GM23338 (cell line): ENCODE measurements around the gene IQCE. TPM values are rescaled to one million over a fixed set of nuclear protein-coding genes. Genes with fewer than 3 reads are reported as not detected.

ENCODE experiments used
- ATAC-seq: fragments of 200-7000 bp; cut with Tn5 transposase; 3 replicates; pipeline ENCODE4 v1.9.1; 2020
- DNase-seq: peaks from one replicate; pipeline ENCODE4 v3.0.0-alpha.2; 2015; ENCODE audit warnings: low spot score
- H2AFZ ChIP-seq: fragments of 200-600 bp; sonication (generic); 2 replicates; pipeline ENCODE4 v1.8.0; 2016; ENCODE audit warnings: antibody characterized with exemption, mild to moderate bottlenecking, moderate library complexity
- H3F3A ChIP-seq: fragments of 200-600 bp; sonication (generic); replicated peaks from 2 replicates; pipeline ENCODE4 v1.8.0; 2017; ENCODE audit warnings: antibody characterized with exemption, mixed run types, low read depth
- H3K27ac ChIP-seq: fragments of 200-600 bp; sonication (generic); 2 replicates; pipeline ENCODE4 v1.6.1; 2016; ENCODE audit warnings: low read depth
- H3K27me3 ChIP-seq: fragments of 200-600 bp; sonication (generic); 2 replicates; pipeline ENCODE4 v1.8.0; 2016; ENCODE audit warnings: mild to moderate bottlenecking, mixed run types, moderate library complexity; ENCODE audit not compliant: insufficient read depth
- H3K36me3 ChIP-seq: fragments of 200-600 bp; sonication (generic); 2 replicates; pipeline ENCODE4 v1.8.0; 2016; ENCODE audit warnings: mild to moderate bottlenecking; ENCODE audit not compliant: insufficient read depth
- H3K4me1 ChIP-seq: fragments of 200-600 bp; sonication (generic); 2 replicates; pipeline ENCODE4 v1.8.0; 2016; ENCODE audit warnings: mild to moderate bottlenecking, moderate library complexity; ENCODE audit not compliant: insufficient read depth
- H3K4me2 ChIP-seq: fragments of 200-600 bp; sonication (generic); 2 replicates; pipeline ENCODE4 v1.7.1; 2017; ENCODE audit warnings: mixed run types
- H3K4me3 ChIP-seq: fragments of 200-600 bp; sonication (generic); 2 replicates; pipeline ENCODE4 v1.6.1; 2016; ENCODE audit warnings: mixed run types
- H3K79me2 ChIP-seq: fragments of 200-600 bp; sonication (generic); replicated peaks from 2 replicates; pipeline ENCODE4 v1.8.0; 2017; ENCODE audit warnings: mild to moderate bottlenecking; ENCODE audit not compliant: insufficient read depth
- H3K9me2 ChIP-seq: fragments of 200-600 bp; sonication (generic); 2 replicates; pipeline ENCODE4 v1.8.0; 2017; ENCODE audit not compliant: insufficient read depth
- H4K20me1 ChIP-seq: fragments of 200-600 bp; sonication (generic); replicated peaks from 2 replicates; pipeline ENCODE4 v1.8.0; 2017; ENCODE audit warnings: mild to moderate bottlenecking; ENCODE audit not compliant: insufficient read depth
- H3K27ac Mint-ChIP-seq: 2 replicates; pipeline ENCODE4 v1.8.0; 2020; ENCODE audit warnings: inconsistent platforms, mild to moderate bottlenecking, moderate library complexity, mixed read lengths
- H3K27me3 Mint-ChIP-seq: 3 replicates; pipeline ENCODE4 v1.8.0; 2022; ENCODE audit warnings: low read depth, mild to moderate bottlenecking, moderate library complexity, mixed read lengths, inconsistent platforms; ENCODE audit not compliant: insufficient read depth, poor library complexity
- H3K36me3 Mint-ChIP-seq: 3 replicates; pipeline ENCODE4 v1.8.0; 2021; ENCODE audit warnings: low read depth, mild to moderate bottlenecking, inconsistent platforms, moderate library complexity, mixed read lengths
- H3K4me1 Mint-ChIP-seq: 3 replicates; pipeline ENCODE4 v1.8.0; 2020; ENCODE audit warnings: mild to moderate bottlenecking, inconsistent platforms, mixed read lengths
- H3K4me3 Mint-ChIP-seq: 3 replicates; pipeline ENCODE4 v1.8.0; 2021; ENCODE audit warnings: moderate library complexity, mild to moderate bottlenecking, inconsistent platforms, mixed read lengths
- H3K9me3 Mint-ChIP-seq: 3 replicates; pipeline ENCODE4 v1.8.0; 2020; ENCODE audit warnings: moderate library complexity, mild to moderate bottlenecking, inconsistent platforms, mixed read lengths
- CREB1 ChIP-seq: fragments of 250-450 bp; sonication (Bioruptor Pico); IDR thresholded peaks from 2 replicates; pipeline ENCODE4 v1.5.0; 2020; ENCODE audit warnings: low read depth, mild to moderate bottlenecking, moderate library complexity
- CTCF ChIP-seq, 2 experiments: fragments of 200-600 bp in 1 of 2; sonication (generic) in 1 of 2; conservative IDR thresholded peaks; 2 replicates each; pipeline versions ENCODE4 v1.5.1 to v1.6.1; 2016 to 2017; ENCODE audit warnings: antibody characterized with exemption in 2 of 2, low read depth in 2 of 2, mild to moderate bottlenecking in 2 of 2, moderate library complexity in 1 of 2
- ETS1 ChIP-seq: IDR thresholded peaks from 2 replicates; pipeline ENCODE4 v1.6.1; 2016; ENCODE audit warnings: antibody characterized with exemption
- EZH2 ChIP-seq: fragments of 200-600 bp; sonication (generic); IDR thresholded peaks from one replicate; pipeline ENCODE4 v1.8.0; 2017; ENCODE audit warnings: antibody characterized with exemption, mild to moderate bottlenecking, low read depth; ENCODE audit not compliant: unreplicated experiment
- EZH2phosphoT487 ChIP-seq: fragments of 200-600 bp; sonication (generic); IDR thresholded peaks from one replicate; pipeline ENCODE4 v1.8.1; 2018; ENCODE audit warnings: antibody characterized with exemption; ENCODE audit not compliant: unreplicated experiment
- JUNB ChIP-seq: IDR thresholded peaks from one replicate; pipeline ENCODE4 v1.6.1; 2016; ENCODE audit warnings: antibody characterized with exemption; ENCODE audit not compliant: unreplicated experiment
- NANOG ChIP-seq: IDR thresholded peaks from 2 replicates; pipeline ENCODE4 v1.6.1; 2016; ENCODE audit warnings: antibody characterized with exemption, borderline replicate concordance
- POLR2AphosphoS5 ChIP-seq: IDR thresholded peaks from 2 replicates; pipeline ENCODE4 v1.6.1; 2016; ENCODE audit warnings: antibody characterized with exemption, low read depth
- STAT1 ChIP-seq: IDR thresholded peaks from one replicate; pipeline ENCODE4 v1.6.1; 2016; ENCODE audit warnings: antibody characterized with exemption; ENCODE audit not compliant: unreplicated experiment
- ZNF331 ChIP-seq: fragments of 250-450 bp; sonication (Bioruptor Pico); IDR thresholded peaks from 2 replicates; pipeline ENCODE4 v1.5.0; 2020; ENCODE audit warnings: low read depth, mild to moderate bottlenecking, moderate library complexity
- ZNF462 ChIP-seq: fragments of 250-450 bp; sonication (Bioruptor Pico); IDR thresholded peaks from 2 replicates; pipeline ENCODE4 v1.5.0; 2020; ENCODE audit warnings: mild to moderate bottlenecking, moderate library complexity
- polyA plus RNA-seq: library from polyadenylated mRNA; unstranded; fragments of >200 nt; fragmentation: Nextera tagmentation; extraction: Ambion mirVana; gene quantifications from 2 replicates; pipeline ENCODE4 v1.2.1, GENCODE V29; 2016
- total RNA-seq: library from RNA; depleted of rRNA; stranded (reverse); fragments of >200 nt; shearing (Covaris generic); gene quantifications from 2 replicates; pipeline ENCODE4 v1.2.3, GENCODE V29; 2014

The IQCE gene
- total and polyA plus RNA-seq, 2 experiments from 2014 or later = 5.0 to 7.7 TPM

- TF ChIP-seq NANOG (no peak), CTCF (conservative IDR thresholded peaks at IDR 0.05; ENCODE audit: low read depth in 2 of 2) (no peak)
Measured at GRCh38 chr7:2582006-2582735, 23.4 kb downstream of the IQCE start (continued).

GRCh38 chr7:2583798-2584580 is 25.2 kb downstream of the IQCE start:
- H4K20me1 ChIP-seq = no peaks in the 10 kb centered on the region
- ATAC-seq = no peak
- H3K27ac Mint-ChIP-seq = no peak overlapping the region
- TF ChIP-seq CREB1 (CRISPR knock-in tag) (no peak), ETS1 (no peak), STAT1 (no peak), EZH2 (no peak), EZH2phosphoT487 (no peak), ZNF462 (CRISPR knock-in tag) (no peak), POLR2AphosphoS5 (no peak), ZNF331 (CRISPR knock-in tag) (no peak), JUNB (no peak)

More at GRCh38 chr7:2583798-2584580, 25.2 kb downstream of the IQCE start:
- H3K9me2 ChIP-seq = no peaks in the 10 kb centered on the region
- Mint-ChIP-seq H3K36me3 (no peaks in the 10 kb centered on the region), H3K4me1 (peaks cover 17% of the 10 kb centered on the region), H3K4me3 (no peak overlapping the region), H3K9me3 (no peaks in the 10 kb centered on the region), H3K27me3 (peaks cover 5% of the 10 kb centered on the region)
- H3K4me1 ChIP-seq = no peaks in the 10 kb centered on the region
- H2AFZ ChIP-seq = no peak overlapping the region
- H3K79me2 ChIP-seq = no peaks in the 10 kb centered on the region
- no peaks in the 10 kb centered on the region for H3K27me3 ChIP-seq
- H3K27ac ChIP-seq = no peak overlapping the region
- DNase-seq = no peak
- H3K4me3 ChIP-seq = no peak overlapping the region
- no peaks in the 10 kb centered on the region for H3F3A ChIP-seq
- H3K36me3 ChIP-seq = no peaks in the 10 kb centered on the region
- H3K4me2 ChIP-seq = no peak overlapping the region
